WI38 (cell line): Measurements from ENCODE around the gene PYY.

Experiments
- H3K4me3 ChIP-seq: 2 replicates; pipeline ENCODE4 v1.5.1; 2011; ENCODE audit warnings: low read depth, mild to moderate bottlenecking, control low read depth, low read length
- CTCF ChIP-seq: IDR thresholded peaks from 2 replicates; pipeline ENCODE4 v1.5.1; 2012; ENCODE audit warnings: low read depth, mild to moderate bottlenecking, control low read depth, low read length

The PYY gene

GRCh38 chr17:43995150-43995471, 41.4 kb upstream of the PYY start:
- no peak for TF ChIP-seq CTCF
- peak overlapping the region; percentile 44; the same call in 1 of the 2 replicates for H3K4me3 ChIP-seq

GRCh38 chr17:43994272-43995149, 40.8 kb upstream of the PYY start:
- peak overlapping the region; percentile 44 for H3K4me3 ChIP-seq

GRCh38 chr17:43992641-43993040, 38.9 kb upstream of the PYY start:
- H3K4me3 ChIP-seq = no peak overlapping the region
- no peak for TF ChIP-seq CTCF

More at GRCh38 chr17:43994272-43995149, 40.8 kb upstream of the PYY start:
- peak; percentile 91 for TF ChIP-seq CTCF

GRCh38 chr17:43988301-43988700, 34.6 kb upstream of the PYY start:
- no peak for TF ChIP-seq CTCF
- no peak overlapping the region for H3K4me3 ChIP-seq

- TF ChIP-seq CTCF = no peak
- H3K4me3 ChIP-seq = no peak overlapping the region
Measured at GRCh38 chr17:43987131-43988021, 33.6 kb upstream of the PYY start.

GRCh38 chr17:43986225-43986981, 32.7 kb upstream of the PYY start:
- no peak for TF ChIP-seq CTCF
- no peak overlapping the region for H3K4me3 ChIP-seq
